Right lobe of liver (tissue), 4 donors: ENCODE measurements around the gene KDM2B.

ENCODE experiments used
- CTCF ChIP-seq, 4 donors: fragments of 200-600 bp in 3 of 4; fragments of 450-650 bp in 1 of 4; IDR thresholded peaks; one replicate each; pipeline versions ENCODE4 v1.5.1 to v1.8.0; 2016 to 2022; ENCODE audit warnings: antibody characterized with exemption in 4 of 4, mild to moderate bottlenecking in 2 of 4
- POLR2A ChIP-seq: fragments of 450-650 bp; IDR thresholded peaks from one replicate; pipeline ENCODE4 v1.6.1; 2017; ENCODE audit warnings: antibody characterized with exemption, mild to moderate bottlenecking
- donor health status: DM: no; HTN: no; CAD: no.
- donor health status: DM: no; HTN: no; CAD: no.
- donor health status: DM: no; HTN: yes; CAD: no.

DNA sequence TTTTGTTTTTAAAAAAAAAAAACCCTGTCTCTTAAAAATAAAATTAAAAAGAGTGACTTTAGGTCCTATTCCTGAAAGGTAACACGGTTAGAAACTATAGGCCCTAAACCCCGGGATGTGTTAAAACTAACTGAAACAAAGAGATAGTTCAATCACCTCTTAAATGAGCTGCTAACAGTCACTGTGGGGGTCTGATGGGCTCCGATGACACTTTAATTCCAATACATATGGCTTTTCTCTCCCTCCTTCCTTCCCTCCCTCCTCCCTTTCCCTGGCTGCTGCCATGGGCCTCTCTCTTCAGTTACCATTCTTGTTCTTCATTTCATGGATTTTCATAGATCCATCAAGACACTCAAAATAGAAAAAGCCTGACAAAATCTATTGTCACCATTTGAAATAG is 104.3 kb downstream of the KDM2B start:
- TF ChIP-seq CTCF (IDR thresholded peaks at IDR 0.05) = no peak
- TF ChIP-seq POLR2A = no peak
